ENCODE measurements around the gene HSPH1. TPM values are rescaled to one million over a fixed set of nuclear protein-coding genes. Genes with fewer than 3 reads are reported as not detected.

Gene HSPH1
- total and polyA plus RNA-seq, 2 of the 8 experiments (the other 6 are each of a cell fraction or from before 2014, with no cell fraction given): 14.2 to 145 TPM

GRCh38 chr13:31110617-31111016 lies 51.1 kb downstream of the HSPH1 start:
- no peak overlapping the region for H2AFZ ChIP-seq (ENCODE audit: low read length)
- POLR2A ChIA-PET (ENCODE audit: partially characterized antibody): no interaction called here
- no peak for TF ChIP-seq RXRA (IDR thresholded peaks at IDR 0.05; ENCODE audit: insufficient read depth, low read depth, low read length)

More at GRCh38 chr13:31110617-31111016, 51.1 kb downstream of the HSPH1 start:
- DNase-seq (ENCODE audit: low read depth in 1 of 2, low spot score in 2 of 2) (no peak), FAIRE-seq (no peak)
- H3K56ac ChIP-seq (replicated peaks; ENCODE audit: insufficient read length, low read depth, low read length): no peak overlapping the region
- H3K4me1 ChIP-seq (replicated peaks in 1 of 4; ENCODE audit: control insufficient read depth in 3 of 4, insufficient read depth in 4 of 4, low read length in 3 of 4): no peaks in the 10 kb centered on the region
- H3K79me1 ChIP-seq (ENCODE audit: low read depth, low read length): no peaks in the 10 kb centered on the region
- H4K8ac ChIP-seq (ENCODE audit: extremely low read depth, insufficient read depth, low read length): no peak overlapping the region
- H2AK5ac ChIP-seq (ENCODE audit: low read depth, low read length): no peak overlapping the region
- no peak overlapping the region for H2BK15ac ChIP-seq (ENCODE audit: low read length)
- H3K14ac ChIP-seq (ENCODE audit: insufficient read length): no peak overlapping the region
- no peak overlapping the region for H3K4me3 ChIP-seq (ENCODE audit: extremely low read depth in 1 of 4, insufficient read depth in 2 of 4, low read depth in 3 of 4, low read length in 4 of 4)
- H3K27ac ChIP-seq (ENCODE audit: low read depth, low read length): no peak overlapping the region
- no peak overlapping the region for H2BK5ac ChIP-seq (ENCODE audit: low read depth, low read length)
- no peaks in the 10 kb centered on the region for H3K79me2 ChIP-seq (ENCODE audit: control insufficient read depth in 1 of 2, insufficient read depth in 2 of 2, low read length in 2 of 2)
- no peak overlapping the region for H2BK120ac ChIP-seq (replicated peaks; ENCODE audit: low read depth, low read length)
- H3K9me3 ChIP-seq (ENCODE audit: insufficient read depth in 2 of 2, low read depth in 1 of 2, low read length in 1 of 2): no peaks in the 10 kb centered on the region
- no peak overlapping the region for H3K4me2 ChIP-seq (ENCODE audit: insufficient read depth in 1 of 2, low read depth in 2 of 2, low read length in 2 of 2)
- H4K91ac ChIP-seq (replicated peaks; ENCODE audit: insufficient read length, low read length): no peak overlapping the region
- 94% methylated on average over 10 of the region's 10 CpGs; no CpG with 5 or more reads in 1 of the 2 experiments for WGBS, 2 experiments (ENCODE audit: extremely low coverage in 1 of 2, insufficient coverage in 1 of 2, insufficient read length in 1 of 2, insufficient replicate concordance in 2 of 2, low coverage in 1 of 2, low lambda C conversion rate in 2 of 2, missing lambda C conversion rate in 1 of 2)
- H3K27me3 ChIP-seq (replicated peaks in 1 of 4; ENCODE audit: control insufficient read depth in 3 of 4, extremely low read depth in 1 of 4, insufficient read depth in 3 of 4, low read length in 3 of 4): no peaks in the 10 kb centered on the region; a peak in 1 of 7 replicates
- H3K36me3 ChIP-seq (ENCODE audit: control insufficient read depth in 2 of 4, insufficient read depth in 4 of 4, low read length in 3 of 4): no peaks in the 10 kb centered on the region
- no peak overlapping the region for H4K5ac ChIP-seq (ENCODE audit: insufficient read length, low read depth, low read length)
- no peak overlapping the region for H2BK12ac ChIP-seq (ENCODE audit: low read depth, low read length)
- CTCF ChIA-PET (ENCODE audit: partially characterized antibody): interaction anchor here (0.7 kb wide), 1 partner anchor 44 kb away, joined by 3 read pairs; no protein-coding TSS in a partner anchor
- H3K18ac ChIP-seq (ENCODE audit: extremely low read depth, low read length): no peak overlapping the region
- H3K9ac ChIP-seq (replicated peaks in 1 of 4; ENCODE audit: extremely low read depth in 1 of 4, low read depth in 3 of 4, low read length in 3 of 4): no peak overlapping the region
- no peak overlapping the region for H2BK20ac ChIP-seq (ENCODE audit: low read length)
- no peak overlapping the region for H3K23ac ChIP-seq (ENCODE audit: insufficient read length)
- H3K4ac ChIP-seq (replicated peaks; ENCODE audit: insufficient read length, low read depth, low read length): no peak overlapping the region
- H4K20me1 ChIP-seq (replicated peaks in 1 of 2; ENCODE audit: control insufficient read depth in 1 of 2, insufficient read depth in 2 of 2, low read length in 2 of 2): no peaks in the 10 kb centered on the region
- H3K23me2 ChIP-seq (ENCODE audit: low read depth, low read length): no peaks in the 10 kb centered on the region

Data from H1 (cell line).